22Rv1 (cell line): ENCODE measurements around the gene RIC1.

Source experiments
- ZFX ChIP-seq: fragments of 450-650 bp; IDR thresholded peaks from 2 replicates; pipeline ENCODE4 v1.6.1; 2017; ENCODE audit warnings: antibody characterized with exemption, borderline replicate concordance
- TF ChIP-seq, protein P1 (sequence below): fragments of 450-650 bp; IDR thresholded peaks from 2 replicates; pipeline ENCODE4 v1.5.1; 2017; ENCODE audit warnings: mild to moderate bottlenecking

DNA sequence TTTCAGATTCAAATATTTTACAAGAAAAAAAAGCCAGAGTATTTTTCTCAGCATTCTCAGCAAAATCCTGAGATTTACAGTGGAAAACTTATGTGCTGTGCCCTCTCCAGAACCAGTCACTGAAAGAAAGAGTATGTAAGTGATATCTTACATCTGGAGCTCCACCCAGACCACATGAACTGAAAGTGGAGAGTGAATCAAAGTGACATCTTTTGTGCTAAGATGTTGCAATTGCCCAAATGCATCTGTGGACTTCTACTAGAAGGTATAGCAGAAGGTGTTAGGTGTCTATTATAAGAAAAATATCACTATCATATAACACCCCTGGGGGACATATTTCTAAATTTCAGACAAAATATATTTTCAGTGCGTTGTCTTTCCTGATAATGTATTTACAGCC is 49.0 kb upstream of the RIC1 start:
- TF ChIP-seq, protein P1, sequence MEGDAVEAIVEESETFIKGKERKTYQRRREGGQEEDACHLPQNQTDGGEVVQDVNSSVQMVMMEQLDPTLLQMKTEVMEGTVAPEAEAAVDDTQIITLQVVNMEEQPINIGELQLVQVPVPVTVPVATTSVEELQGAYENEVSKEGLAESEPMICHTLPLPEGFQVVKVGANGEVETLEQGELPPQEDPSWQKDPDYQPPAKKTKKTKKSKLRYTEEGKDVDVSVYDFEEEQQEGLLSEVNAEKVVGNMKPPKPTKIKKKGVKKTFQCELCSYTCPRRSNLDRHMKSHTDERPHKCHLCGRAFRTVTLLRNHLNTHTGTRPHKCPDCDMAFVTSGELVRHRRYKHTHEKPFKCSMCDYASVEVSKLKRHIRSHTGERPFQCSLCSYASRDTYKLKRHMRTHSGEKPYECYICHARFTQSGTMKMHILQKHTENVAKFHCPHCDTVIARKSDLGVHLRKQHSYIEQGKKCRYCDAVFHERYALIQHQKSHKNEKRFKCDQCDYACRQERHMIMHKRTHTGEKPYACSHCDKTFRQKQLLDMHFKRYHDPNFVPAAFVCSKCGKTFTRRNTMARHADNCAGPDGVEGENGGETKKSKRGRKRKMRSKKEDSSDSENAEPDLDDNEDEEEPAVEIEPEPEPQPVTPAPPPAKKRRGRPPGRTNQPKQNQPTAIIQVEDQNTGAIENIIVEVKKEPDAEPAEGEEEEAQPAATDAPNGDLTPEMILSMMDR, result no peak
- no peak for TF ChIP-seq ZFX
